Umbilical cord (tissue), 2 donors: ENCODE results near the gene HMGN3. TPM values are rescaled to one million over a fixed set of nuclear protein-coding genes. Genes with fewer than 3 reads are reported as not detected.

Experiments
- DNase-seq: peaks from one replicate; pipeline ENCODE4 v3.0.0-alpha.2; 2015; ENCODE audit warnings: low spot score
- total RNA-seq: library from RNA; depleted of rRNA; stranded (reverse); fragments of >200 nt; gene quantifications from one replicate; pipeline ENCODE4 v1.2.3, GENCODE V29; 2014; ENCODE audit warnings: low replicate concordance; ENCODE audit not compliant: insufficient read depth

Gene HMGN3
- total RNA-seq, 1 donor from 2014 or later = 33.5 TPM

DNA sequence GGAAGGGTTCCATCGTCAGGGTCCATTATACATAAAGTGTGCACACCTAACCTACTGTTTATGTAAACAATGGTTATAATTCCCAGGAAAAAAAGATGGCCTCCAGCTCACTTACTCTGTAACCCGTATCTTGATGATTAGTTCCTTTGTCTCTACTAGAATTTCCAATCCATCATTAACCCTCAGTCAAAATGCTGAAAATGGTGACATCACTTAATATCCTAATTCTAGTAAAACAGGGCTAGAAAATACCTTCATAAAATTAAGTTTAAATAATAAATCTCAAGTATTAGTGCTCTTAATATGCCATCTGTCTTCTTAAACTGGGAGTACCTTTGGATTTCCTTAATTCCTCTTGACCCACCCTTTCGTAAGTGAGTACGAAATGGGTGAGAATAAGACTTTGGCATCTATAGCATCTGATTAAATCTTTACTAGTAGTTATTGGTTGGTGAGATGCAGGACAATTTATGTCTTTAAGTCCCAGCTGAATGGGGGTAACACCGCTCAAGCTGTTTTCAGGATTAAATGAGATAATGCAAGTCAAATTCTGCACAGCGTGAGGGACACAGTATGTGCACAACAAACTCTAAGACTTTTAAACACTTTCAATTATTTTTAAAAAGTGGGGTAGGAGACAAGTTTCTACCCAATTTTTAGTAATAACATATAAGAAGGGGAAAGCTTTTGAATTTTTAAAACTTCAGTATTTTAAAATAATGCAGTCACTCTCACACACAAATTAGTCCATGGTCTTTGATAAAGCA is 1.6 kb downstream of the HMGN3 start:
- no peak for DNase-seq

DNA sequence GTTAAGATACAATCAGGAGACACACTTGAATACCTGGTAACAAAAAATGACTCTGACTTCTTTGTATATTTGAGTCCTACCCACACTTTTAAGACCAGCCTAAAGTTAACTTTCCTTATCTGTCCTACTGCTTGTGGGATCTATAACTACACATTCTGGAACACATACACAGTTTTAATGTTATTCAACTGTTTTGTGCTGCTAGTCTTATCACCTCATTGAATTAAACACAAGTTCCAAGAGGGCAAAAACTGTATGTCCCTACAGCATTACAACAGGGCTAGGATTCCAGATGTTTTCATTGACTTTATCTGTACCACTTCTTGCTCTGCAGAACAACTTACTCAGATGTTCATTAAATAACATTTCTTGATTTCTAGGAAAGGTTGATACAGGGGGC is 2.8 kb downstream of the HMGN3 start:
- DNase-seq = no peak

DNA sequence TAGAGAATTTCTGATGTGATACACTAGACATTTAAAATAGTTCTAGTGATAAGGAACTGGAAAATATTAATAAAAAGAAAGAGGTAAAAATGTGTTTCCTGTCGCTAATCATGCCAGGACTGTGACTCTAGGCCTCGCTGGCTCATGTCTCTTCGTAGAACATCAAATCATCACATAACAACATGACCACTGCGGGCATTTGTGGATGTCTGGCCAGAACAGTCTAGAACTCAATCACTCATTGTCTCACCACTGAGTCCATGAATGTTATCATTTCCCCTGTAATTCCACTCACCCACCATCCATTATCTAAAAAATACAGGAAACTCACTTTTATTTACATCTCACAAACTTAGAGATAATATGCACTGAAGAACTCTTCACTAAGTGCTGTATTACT is 3.4 kb downstream of the HMGN3 start:
- DNase-seq = no peak

DNA sequence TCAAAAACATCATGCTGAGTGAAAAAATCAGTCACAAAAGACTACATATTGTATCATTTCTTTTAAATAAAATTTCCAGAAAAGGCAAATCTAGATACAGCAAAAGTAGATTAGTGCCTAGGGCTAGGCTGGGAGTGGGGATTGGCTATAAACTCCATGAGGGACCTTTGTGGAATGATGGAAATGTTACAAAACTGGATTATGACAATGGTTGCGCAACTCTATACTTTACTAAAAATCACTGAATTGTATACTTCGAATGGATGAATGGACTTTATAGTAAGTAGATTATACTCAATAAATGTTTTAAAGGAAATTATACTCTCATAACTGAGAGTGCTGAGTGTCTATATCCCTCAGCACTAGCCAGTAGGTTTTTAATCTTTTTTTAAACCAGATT is 4.3 kb downstream of the HMGN3 start:
- no peak for DNase-seq

DNA sequence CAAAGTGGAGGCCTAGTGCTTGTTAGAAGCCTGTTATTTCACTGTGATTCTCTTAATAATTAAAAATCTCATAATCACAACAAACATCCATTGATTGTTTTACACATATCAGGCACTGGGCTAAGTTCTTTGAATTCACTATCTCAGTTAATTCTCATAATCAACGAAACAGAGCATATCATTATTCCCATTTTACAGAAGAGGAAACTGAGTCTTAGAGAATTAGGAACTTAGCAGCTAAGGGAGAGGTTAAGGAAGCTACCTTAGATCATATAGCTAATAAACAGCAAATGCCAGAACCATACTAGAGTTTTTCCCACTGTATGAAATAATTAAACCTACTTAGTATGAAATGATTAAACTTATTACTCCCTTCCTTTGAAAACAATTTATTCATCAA is 7.0 kb downstream of the HMGN3 start:
- no peak for DNase-seq

DNA sequence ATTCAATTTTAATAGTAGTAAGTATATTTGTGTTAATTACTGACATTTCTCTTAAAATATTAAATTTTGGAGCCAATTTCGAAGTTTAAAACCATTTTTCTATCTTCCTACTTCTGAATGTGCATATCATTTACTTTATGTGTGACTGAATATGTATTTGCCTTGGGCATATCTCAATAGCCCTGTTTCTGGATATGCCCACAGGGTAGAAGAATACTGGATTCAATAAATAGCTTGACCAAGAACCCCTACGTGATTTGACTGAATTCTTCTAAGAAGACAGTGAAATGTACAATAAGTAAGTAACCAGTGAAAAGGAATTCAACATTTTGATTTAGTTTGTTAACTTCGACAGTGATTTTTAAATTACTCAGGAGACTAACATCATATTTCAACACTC is 7.8 kb downstream of the HMGN3 start:
- no peak for DNase-seq

DNA sequence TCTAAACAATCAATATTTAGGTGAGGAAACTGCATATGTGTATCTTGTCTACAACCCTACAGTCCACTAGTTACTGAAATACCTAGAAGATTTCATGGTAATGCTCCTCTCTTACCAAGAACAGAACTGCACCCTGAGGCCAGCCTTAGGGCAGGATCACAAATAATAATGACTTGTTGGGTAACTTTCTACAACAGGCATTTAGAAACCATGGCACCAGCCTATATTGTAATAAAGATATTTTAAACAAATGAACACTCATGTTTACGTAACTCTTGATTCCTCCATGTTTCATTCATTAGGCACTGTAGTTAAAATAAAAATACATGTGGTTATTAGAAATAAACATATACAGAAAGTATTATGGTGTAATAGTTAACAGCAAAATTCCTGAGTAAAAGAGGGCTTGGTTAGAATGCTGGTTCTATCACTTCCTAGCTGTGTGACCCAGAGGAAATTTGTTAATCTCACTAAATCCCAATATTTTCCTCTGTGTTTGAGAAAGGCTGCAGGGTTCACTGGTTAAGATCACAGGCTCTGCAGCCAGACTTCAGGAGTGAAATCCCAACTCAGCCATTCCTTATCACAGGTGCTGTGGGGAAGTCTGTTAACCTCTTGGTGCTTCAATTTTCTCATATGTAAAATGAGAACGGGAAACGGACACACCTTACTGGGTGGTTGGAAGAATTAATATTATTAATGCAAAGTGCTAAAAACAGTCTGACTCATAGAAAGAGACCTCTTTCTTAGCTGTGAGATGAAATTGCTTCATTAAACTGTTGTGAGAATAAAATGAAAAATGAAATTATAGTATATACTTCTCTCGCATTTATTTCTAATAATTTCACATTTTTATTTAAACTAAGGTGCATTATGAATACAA is 8.5 kb downstream of the HMGN3 start:
- DNase-seq = no peak

DNA sequence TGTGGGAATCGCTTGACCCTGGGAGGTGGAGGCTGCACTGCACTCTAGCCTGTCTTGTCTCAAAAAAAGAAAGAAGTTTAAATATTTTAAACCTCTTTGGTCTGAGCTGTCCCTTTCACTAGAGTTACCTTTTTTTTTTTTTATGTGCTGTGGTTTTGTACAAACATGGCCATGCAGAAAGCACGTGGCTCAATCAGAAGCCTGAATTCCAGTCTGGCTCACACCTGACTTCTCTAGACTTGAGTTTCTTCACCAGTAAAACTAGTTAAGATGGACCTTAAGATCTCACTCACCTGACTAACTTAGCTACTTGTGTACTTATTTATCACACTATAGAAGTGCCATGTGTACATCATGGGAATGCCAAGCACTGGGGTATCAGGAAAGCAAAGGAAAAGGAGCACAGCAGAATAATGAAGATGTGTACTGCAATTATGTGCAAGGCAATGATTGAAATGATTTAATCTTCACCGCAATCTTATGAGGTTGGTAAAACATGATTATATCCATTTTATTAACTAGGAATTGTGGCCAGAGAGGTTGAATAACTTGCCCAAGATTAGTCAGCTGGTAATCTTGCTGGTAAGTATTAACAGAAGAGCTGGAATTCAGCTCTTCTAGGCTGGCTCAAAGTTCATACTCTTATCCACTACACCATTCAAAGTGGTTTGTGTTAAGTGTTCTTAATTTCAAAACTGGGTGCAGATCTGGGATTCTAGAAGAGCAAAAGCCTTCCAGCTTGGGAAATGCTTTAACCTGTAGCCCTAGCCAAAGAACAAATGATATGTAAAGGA is 10.7 kb downstream of the HMGN3 start:
- DNase-seq = no peak

DNA sequence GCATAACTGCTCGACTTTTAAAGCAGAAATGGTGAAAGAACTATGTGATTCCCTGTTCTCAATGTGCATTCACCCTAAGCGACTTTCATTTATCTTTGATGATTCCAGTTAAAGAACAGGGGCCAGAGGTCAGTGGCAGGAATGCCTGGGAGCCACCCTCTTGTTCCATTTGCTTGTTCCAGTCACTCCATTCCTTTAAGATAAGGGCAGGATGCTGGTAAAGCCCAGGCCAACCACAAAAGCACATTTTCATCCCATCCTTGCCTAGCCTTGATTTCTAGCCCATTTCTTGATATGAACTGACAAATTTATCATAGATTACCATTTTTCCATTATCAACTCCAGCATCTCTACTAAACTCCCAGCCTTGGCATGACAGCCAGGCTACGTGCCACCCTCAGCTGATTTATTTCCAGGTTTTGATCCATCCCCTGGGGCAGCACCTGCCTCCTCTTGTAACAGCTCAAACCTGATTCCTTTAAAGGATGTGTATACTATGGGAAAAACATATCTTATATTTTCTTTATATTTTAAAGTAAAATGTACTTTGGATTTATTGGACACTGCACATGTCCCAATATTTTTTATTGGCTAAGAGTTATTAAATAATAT is 19.2 kb downstream of the HMGN3 start:
- DNase-seq = peak; percentile 35

DNA sequence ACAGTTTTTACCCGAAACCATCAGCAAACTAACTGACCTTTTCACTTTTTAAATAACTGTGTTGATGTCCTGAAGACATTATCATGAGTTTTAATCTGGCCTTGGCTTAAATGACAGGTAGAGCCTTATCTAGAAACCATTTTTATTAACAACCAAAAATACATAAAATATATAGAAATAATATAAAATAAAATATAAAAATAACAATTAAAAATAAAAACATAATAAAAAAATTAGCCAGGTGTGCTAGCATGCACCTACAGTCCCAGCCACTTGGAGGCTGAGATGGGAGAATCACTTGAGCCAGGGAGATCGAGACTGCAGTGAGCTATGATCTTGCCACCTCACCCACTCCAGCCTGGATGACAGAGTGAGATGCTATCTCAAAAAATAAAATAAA is 21.6 kb downstream of the HMGN3 start:
- no peak for DNase-seq

DNA sequence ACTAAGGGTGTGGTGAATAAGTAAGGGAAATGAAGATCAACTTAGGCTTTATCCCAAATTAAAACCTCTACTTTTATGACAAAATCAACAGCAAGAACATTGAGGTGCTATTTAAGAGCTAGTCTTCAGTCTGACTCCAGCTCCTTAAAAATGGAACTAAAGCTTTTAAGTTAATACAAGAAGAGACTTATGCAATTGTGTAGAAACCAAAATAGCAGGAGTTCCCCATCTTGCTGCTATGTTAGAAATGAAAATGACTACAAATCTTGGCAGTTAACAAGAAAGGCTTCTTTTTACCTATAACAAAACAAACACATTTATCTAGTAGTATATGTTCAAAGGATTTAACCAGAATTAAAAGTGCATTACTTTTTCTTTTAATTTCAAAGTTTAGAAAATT is 25.7 kb downstream of the HMGN3 start:
- no peak for DNase-seq

DNA sequence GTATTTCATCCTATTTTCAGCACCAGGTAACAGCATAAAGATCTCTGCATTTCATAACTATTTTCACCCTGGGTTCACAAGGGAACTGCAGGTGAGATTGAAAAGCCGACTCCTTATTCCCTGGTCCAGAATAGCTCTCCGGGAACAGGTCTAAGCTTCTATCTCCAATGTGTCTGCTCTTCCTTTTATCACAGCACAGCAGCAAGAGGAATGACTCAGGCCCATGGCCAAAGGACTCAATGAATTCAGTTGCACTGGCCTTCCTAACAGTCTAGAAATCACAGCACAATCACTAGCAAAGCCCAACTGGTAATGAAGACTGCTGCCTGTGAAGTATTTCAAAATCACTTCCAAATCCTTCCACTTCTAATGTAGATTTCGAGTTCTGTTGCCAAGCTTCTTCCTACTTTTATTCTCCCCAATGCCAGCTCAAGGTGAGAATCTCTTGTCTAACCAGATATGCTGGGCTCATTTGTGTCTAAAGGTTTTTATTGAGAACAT is 30.7 kb downstream of the HMGN3 start:
- no peak for DNase-seq

DNA sequence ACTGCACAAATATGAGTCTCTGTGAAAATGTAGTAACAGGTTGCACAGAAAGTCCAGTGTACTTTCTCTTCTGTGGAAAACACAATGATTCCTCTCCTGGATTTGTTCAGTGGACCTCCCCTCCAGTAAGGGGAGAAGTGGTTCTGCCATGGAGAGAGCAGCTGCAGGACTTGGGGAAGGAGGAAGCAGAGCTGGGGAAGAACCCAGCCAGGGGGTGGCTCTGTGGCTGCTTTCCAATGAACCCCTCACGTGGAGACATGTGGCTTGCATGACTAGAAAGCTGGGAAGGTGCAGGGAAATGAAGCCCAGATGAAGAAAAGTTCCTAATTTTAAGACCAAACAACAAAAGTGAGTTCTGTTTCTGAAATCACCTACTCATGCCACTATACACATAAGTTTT is 31.9 kb downstream of the HMGN3 start:
- DNase-seq = no peak

DNA sequence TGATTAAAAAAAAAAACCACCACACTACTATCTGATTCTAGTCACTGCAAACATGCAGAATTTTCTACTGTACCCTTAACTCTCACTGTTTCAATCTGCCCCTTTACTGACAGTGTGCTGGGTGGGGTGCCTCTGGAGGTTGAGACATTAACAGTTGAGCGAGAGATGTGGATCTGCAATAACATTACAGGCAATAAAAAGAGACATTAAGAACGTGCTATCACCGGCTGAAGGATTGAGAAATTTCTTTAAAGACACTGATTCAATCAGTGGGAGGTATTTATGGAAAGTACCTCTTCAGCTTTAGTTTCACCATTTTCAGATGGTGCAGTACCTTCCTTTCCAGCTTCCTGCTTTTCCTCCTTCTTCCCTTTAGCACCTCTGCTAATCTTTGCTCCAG is 32.5 kb downstream of the HMGN3 start:
- DNase-seq = no peak

DNA sequence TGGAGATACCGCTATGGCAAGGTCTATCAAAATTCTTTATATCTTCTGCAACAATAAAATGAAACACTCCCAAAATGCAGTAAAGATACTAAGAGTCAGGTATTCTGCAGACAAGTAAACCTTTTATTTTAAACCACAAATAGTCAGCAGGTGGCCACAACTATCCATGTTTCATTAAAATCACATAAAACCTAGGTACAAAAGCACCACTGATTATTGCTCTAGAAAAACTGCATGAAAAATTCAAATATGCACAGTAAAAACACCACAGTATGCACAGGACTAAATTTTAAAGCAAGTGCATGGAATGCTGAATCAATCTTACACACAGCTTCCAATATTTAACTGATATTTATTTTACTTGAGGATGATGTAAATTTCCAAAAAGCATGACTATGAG is 33.3 kb downstream of the HMGN3 start:
- no peak for DNase-seq

DNA sequence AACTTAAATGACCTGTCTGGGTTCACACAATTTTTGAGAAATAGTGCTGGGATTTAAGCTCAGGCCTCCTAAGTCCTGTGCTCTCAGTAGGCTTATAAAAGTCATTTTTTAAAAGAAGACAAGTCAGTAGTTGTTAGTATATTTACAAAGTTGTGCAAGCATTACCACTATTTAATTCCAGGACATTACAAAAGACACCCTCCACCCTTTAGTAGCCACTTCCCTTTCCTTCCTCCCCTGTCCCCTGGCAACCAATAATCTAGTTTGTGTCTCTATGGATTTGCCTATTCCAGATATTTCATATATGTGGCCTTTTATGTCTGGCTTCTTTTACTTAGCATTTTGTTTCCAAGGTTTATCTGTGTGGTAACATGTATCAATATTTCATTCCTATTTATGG is 37.6 kb downstream of the HMGN3 start:
- DNase-seq = no peak

DNA sequence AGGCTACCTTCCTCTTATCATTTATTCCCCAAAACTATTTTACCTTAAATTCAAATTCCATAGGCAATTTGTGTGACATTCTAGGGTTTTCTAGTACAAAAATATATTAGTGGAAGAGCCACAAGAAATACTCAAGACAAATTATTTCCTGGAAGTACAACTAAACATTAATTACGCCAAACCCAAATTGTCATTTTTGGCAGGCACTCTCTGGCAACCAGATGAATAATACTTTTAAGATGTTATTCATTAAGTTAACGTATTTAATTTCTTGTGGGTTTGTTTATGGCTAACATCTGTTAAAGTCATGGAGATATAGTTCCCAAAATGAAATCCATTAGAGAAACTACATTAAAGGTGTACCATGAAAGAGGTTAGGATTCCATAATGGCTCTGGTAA is 40.5 kb downstream of the HMGN3 start:
- no peak for DNase-seq

DNA sequence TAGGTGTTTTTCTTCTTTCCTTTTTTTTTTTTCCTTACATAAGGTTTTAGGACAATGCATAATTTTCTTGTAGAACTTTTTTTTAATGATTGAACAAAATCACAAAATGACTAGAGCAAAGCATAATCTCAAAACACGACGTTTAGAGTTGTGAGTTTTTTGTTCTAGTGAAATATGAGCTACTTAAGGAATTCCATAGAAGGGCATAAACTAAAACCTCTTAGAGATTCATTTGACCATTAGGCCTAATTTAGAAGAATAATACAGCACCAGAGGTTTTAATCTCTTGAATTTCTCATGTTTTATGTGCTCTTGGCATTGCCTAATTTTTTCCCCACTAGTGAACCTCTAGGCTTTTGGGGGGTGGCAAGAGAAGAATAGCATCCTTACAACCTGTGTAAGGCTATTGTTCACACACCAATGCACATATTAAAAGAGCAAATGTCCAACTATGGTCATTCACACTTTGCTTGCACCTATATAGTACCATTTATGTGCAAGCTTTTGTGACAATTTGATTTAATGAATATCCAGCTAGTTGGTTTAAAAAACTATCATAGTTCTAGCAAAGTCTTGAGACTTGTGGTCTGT is 44.6 kb downstream of the HMGN3 start:
- no peak for DNase-seq

DNA sequence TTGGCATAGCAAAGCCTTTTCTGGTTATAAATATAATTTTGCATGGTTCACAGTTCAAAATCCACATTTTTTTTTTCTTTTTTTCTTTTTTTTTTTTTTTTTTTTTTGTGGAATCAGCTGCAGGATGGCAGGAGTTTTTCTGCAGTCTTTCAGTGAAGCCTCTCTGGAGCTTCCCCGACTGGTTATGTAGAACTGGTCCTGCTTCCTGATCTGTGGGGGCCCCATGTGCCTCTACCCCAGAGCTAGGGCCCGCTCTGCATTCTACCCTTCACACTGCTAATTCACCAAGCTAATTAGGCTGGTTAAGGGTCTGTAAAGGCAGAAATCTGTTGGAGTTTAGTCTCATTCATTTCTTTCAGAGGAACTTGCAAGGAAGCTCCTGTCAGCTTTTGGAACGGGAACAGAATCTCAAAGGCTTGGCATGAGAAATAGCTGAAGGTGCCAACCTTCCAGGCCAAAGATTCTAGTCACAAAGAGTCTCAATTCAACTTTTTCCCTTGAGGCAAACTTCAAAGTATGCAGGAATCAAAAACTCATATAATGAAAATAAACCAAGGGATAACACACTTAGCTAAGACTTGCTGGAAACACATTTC is 45.5 kb downstream of the HMGN3 start:
- no peak for DNase-seq

DNA sequence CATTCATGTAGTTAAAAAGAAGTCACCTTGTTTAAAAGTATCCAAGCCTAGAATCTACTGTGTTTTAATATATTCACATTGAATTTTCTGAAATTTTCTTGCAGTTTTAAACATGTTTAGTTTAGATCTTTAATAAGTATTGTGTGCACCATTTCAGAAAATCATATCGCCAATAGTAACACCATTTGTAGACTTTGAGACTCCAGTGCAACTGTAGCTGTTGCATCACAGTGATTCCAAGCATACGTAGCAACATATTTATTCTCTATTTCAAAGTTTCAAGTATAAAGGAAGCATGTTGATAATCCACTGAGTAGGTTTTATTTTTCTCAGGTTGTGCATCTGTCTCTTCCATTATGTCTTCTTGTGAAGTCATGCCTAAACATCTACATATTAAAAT is 46.4 kb downstream of the HMGN3 start:
- no peak for DNase-seq

DNA sequence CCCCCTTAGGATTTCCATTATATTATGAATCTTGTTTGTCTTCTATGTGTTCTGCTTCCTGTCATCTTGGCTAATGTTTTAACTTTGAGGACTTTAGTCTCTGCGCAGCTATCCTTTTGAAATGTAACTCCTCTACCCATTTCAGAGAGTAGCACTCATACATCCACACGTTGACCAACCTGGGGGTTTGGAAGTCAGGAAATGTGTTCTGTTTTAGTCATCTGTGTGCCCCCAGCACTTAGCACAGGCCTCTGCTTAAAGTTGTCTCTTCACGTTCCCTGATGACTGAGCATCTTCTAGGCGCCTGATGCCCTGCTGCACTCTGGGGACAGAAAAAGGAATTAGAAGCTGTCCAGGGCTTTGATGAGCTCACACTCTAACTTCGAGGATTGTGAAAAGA is 47.9 kb downstream of the HMGN3 start:
- DNase-seq = no peak
